Measurements from ENCODE around the gene SEMA3B. TPM values are rescaled to one million over a fixed set of nuclear protein-coding genes. Genes with fewer than 3 reads are reported as not detected.
A peak's percentile ranks its signal among the peaks of the same experiment; 100 is the strongest.

The SEMA3B gene
- total RNA-seq, 2 donors from 2014 or later: 8.7 to 32.0 TPM

- no peak for TF ChIP-seq POLR2A (IDR thresholded peaks at IDR 0.05)
- no peak for TF ChIP-seq POLR2AphosphoS5 (IDR thresholded peaks at IDR 0.05)
- TF ChIP-seq CTCF (IDR thresholded peaks at IDR 0.05): no peak
- Histone ChIP-seq H3K9me3 (no peaks in the 10 kb centered on the region), H3K4me1 (replicated peaks) (peaks cover 4% of the 10 kb centered on the region), H3K4me3 (peak overlapping the region in 1 of 2 donors; percentile 10), H3K27me3 (replicated peaks; ENCODE audit: insufficient read depth) (no peaks in the 10 kb centered on the region), H3K27ac (peak overlapping the region; percentile 62 to 63), H3K36me3 (no peaks in the 10 kb centered on the region)
- WGBS: 41% methylated on average over 16 of the region's 16 CpGs
- DNase-seq (ENCODE audit: low spot score): no peak
- intact Hi-C loops (cut with DNase I): no loop called here
Measured at GRCh38 chr3:50245251-50245745, 23.6 kb upstream of the SEMA3B start.

DNA sequence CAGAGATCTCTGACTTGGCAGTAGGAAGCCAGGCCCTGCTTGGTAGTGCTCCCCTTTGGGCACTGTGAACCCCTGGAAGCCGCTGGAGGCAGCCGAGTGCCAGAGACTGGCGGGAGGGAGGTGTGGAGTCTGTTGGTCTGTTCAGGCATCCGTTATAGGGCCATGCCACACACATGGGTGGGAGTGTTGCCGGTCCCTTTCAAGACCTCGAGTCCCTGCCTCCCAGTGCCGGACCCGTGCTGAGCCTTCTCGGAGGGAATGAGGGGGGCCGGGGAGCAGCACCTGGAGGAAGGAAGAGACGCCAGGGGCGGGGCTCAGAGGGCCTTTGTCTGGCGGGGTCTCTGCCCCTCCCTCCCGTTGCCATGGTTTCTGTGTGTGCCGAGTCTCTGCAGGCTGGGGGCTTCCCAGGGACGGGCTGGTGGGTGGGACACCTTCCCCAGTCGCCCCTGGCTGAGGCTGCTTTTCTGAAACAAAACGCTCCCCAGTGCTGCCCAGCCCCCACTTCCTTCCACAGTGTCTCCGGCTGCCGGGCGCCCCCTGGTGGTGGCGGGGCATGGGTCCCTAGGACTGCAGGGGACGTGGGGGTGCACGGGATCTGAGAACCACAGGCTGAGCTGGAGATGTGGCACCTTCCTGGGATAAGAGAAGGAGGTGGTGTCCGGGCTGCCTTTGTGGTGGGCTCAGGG is 23.0 kb upstream of the SEMA3B start:
- intact Hi-C loops (cut with DNase I): loop anchor here (1.0 kb wide), 1 partner anchor 19 kb away; no protein-coding TSS in a partner anchor
- peak; percentile 84 for DNase-seq (ENCODE audit: low spot score)
- peak overlapping the region; percentile 10 to 32 for H3K4me3 ChIP-seq
- no peaks in the 10 kb centered on the region for H3K36me3 ChIP-seq
- 1% methylated on average over 20 of the region's 25 CpGs for WGBS
- H3K27me3 ChIP-seq (replicated peaks; ENCODE audit: insufficient read depth): no peaks in the 10 kb centered on the region
- peaks cover 4% of the 10 kb centered on the region for H3K4me1 ChIP-seq (replicated peaks)
- TF ChIP-seq POLR2AphosphoS5 (IDR thresholded peaks at IDR 0.05) (peak; percentile 87), POLR2A (IDR thresholded peaks at IDR 0.05) (no peak), CTCF (IDR thresholded peaks at IDR 0.05) (peak; percentile 98 to 99 (median 99))
- H3K27ac ChIP-seq: peak overlapping the region; percentile 62 to 63
- no peaks in the 10 kb centered on the region for H3K9me3 ChIP-seq

DNA sequence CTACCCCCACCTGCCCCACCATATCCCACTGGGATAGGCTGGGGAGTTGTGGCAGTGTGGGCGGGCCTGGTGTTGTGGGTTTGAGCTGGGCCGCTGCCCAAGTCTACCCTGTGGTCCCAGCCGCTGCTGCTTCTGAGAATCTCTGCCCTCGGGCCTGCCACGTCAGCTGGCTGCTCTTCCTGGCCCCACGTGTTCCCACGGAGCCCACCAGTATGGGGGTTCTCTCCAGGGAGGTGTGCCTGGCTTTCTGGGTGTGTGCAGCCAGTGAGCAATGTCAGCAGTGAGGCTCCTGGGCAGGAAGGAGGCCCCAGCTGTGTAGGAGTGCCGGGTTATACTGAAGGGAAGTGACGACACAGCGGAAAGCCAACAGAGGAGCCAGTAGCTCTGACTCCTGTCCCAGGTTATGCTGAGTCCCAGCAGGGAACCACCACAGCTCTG is 22.4 kb upstream of the SEMA3B start:
- Histone ChIP-seq H3K9me3 (no peaks in the 10 kb centered on the region), H3K27ac (peak overlapping the region; percentile 62 to 63), H3K27me3 (replicated peaks; ENCODE audit: insufficient read depth) (no peaks in the 10 kb centered on the region), H3K4me1 (replicated peaks) (peaks cover 4% of the 10 kb centered on the region), H3K36me3 (no peaks in the 10 kb centered on the region), H3K4me3 (no peak overlapping the region)
- intact Hi-C loops (cut with DNase I): loop anchor here (1.0 kb wide), 1 partner anchor 19 kb away; no protein-coding TSS in a partner anchor
- WGBS: 22% methylated on average over 8 of the region's 10 CpGs
- no peak for DNase-seq (ENCODE audit: low spot score)
- no peak for TF ChIP-seq POLR2AphosphoS5 (IDR thresholded peaks at IDR 0.05)
- no peak for TF ChIP-seq CTCF (IDR thresholded peaks at IDR 0.05)
- TF ChIP-seq POLR2A (IDR thresholded peaks at IDR 0.05): no peak

GRCh38 chr3:50248387-50248786 is 20.6 kb upstream of the SEMA3B start:
- intact Hi-C loops (cut with DNase I): no loop called here
- DNase-seq (ENCODE audit: low spot score): no peak
- 25% methylated on average over 3 of the region's 3 CpGs for WGBS
- Histone ChIP-seq H3K36me3 (no peaks in the 10 kb centered on the region), H3K27ac (no peak overlapping the region), H3K9me3 (no peaks in the 10 kb centered on the region), H3K4me3 (no peak overlapping the region), H3K27me3 (replicated peaks; ENCODE audit: insufficient read depth) (no peaks in the 10 kb centered on the region), H3K4me1 (replicated peaks) (peaks cover 4% of the 10 kb centered on the region)
- TF ChIP-seq POLR2A (IDR thresholded peaks at IDR 0.05): no peak
- peak; percentile 32 for TF ChIP-seq POLR2AphosphoS5 (IDR thresholded peaks at IDR 0.05)

DNA sequence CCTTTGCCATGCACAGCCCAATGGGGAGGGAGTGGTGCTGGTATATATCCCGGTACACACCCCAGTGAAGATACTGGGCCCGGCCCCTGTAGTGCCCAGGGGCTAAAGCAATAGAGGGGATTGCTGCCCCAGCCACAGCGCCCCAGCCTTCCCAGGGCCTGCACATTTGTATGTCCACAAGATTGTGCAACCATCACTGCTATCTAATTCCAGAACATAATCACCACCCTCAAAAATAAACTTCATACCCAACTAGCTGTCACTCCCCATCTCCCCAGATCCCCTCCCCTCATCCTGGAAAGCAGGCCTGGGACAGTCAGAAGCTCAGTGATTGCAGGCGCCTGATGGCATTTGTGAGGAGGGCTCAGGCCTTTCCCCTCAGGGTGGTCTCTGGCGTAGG is 19.5 kb upstream of the SEMA3B start:
- 86% methylated on average over 5 of the region's 5 CpGs for WGBS
- H3K4me3 ChIP-seq: no peak overlapping the region
- intact Hi-C loops (cut with DNase I): no loop called here
- no peak overlapping the region for H3K27ac ChIP-seq
- peaks cover 4% of the 10 kb centered on the region for H3K4me1 ChIP-seq (replicated peaks)
- H3K36me3 ChIP-seq: no peaks in the 10 kb centered on the region
- no peaks in the 10 kb centered on the region for H3K27me3 ChIP-seq (replicated peaks; ENCODE audit: insufficient read depth)
- H3K9me3 ChIP-seq: no peaks in the 10 kb centered on the region
- no peak for DNase-seq (ENCODE audit: low spot score)
- TF ChIP-seq CTCF (IDR thresholded peaks at IDR 0.05): no peak
- TF ChIP-seq POLR2AphosphoS5 (IDR thresholded peaks at IDR 0.05): no peak
- no peak for TF ChIP-seq POLR2A (IDR thresholded peaks at IDR 0.05)

Measured in prostate gland (tissue), 2 donors.